ENCODE results near the gene SFSWAP.

DNA sequence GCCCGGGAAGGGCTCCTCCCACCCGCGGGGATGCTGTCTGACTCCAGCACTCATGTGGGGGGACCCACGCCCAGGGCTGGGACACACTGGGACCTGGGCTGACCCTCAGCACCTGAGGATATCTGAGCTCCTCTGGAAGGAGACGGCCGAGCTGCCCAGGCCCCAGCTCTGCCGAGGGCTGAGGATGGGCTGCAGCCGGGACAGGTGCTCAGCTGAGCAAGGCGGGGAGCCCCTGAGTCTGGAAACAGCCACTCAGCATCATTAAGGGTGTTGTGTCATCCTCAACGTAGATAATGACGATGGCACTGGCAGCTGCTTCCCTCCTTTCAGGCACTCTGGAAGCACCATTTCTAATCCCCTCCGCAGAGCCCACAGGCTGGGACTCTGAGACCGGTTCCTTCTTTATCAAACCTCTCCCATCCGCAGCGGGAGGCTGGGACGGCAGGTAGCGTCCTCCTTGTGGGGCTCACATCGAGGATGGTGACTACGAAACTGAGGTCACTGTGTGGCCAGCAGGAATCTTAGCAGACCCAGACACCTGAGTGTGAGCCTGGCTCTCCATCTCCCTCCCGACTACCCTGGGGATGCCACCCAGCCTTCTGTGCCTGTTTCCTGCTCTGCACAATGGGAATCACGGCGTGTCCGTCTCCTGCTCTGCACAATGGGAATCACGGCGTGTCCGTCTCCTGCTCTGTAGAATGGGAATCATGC, 26.7 kb upstream of the SFSWAP start:
- TF ChIP-seq, protein P1, sequence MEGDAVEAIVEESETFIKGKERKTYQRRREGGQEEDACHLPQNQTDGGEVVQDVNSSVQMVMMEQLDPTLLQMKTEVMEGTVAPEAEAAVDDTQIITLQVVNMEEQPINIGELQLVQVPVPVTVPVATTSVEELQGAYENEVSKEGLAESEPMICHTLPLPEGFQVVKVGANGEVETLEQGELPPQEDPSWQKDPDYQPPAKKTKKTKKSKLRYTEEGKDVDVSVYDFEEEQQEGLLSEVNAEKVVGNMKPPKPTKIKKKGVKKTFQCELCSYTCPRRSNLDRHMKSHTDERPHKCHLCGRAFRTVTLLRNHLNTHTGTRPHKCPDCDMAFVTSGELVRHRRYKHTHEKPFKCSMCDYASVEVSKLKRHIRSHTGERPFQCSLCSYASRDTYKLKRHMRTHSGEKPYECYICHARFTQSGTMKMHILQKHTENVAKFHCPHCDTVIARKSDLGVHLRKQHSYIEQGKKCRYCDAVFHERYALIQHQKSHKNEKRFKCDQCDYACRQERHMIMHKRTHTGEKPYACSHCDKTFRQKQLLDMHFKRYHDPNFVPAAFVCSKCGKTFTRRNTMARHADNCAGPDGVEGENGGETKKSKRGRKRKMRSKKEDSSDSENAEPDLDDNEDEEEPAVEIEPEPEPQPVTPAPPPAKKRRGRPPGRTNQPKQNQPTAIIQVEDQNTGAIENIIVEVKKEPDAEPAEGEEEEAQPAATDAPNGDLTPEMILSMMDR (IDR thresholded peaks at IDR 0.05; ENCODE audit: poor library complexity) = no peak
- TF ChIP-seq EZH2 (IDR thresholded peaks at IDR 0.05; ENCODE audit: borderline replicate concordance) = no peak
- TF ChIP-seq EZH2phosphoT487 (IDR thresholded peaks at IDR 0.05; ENCODE audit: low read depth, severe bottlenecking, unreplicated experiment) = no peak

All from hepatocyte (in vitro differentiated cells).